Muscle of back (tissue), 11 donors: ENCODE measurements around the gene PHLDB1. TPM values are rescaled to one million over a fixed set of nuclear protein-coding genes. Genes with fewer than 3 reads are reported as not detected.
A peak's percentile ranks its signal among the peaks of the same experiment; 100 is the strongest.
"Not testable (repeated sequence)": the region's sequence is repeated elsewhere in the genome, so short reads cannot be mapped to it uniquely, and the experiment has no call there.

Experiments
- DNase-seq, 3 donors: peaks; one replicate each; pipeline versions ENCODE4 v3.0.0 to v3.0.0-alpha.2; 2013
- polyA plus RNA-seq, 10 donors: library from polyadenylated mRNA; unstranded; fragments of 120-200 nt; gene quantifications; one replicate each; pipeline ENCODE4 v1.2.1, GENCODE V29; 2013; ENCODE audit not compliant: insufficient read length in 10 of 10

PHLDB1 gene
- polyA plus RNA-seq, 10 donors: 73.1 to 113 (median 83.4) TPM

DNA sequence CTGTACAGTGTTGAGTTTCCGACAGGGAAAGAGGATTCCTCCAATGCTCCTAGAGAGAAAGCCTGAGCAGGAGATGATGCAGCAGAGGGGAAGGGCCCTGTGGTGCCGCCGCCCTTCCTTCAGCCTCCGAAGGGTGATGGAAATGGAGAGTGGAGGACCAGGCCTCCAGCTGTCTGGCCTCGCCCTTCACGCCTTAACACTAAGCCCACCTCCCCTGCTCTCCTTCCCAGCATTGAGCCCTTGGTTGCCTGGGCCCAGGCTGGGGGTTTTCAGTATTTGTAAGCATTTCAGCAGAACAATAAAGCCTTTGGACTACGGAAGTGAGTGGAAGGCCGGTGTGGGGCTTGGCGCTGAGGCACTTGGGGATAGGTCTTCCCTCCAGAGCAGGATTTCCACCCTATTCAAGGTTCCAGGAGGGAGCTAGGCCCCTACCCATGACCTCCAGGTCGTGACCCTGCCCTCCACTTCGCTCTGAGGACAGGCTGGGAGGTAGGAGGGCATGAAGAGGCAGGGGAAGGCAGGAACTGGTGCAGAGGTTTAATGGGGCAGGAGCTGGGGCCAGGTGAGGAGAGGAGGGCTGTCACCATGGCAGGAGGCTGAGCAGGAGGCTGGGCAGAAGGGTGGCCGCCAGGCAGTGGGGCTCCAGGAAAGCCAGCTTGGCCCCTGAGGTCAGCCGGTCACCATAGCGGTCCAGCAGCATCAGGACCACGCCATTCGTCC, 50.5 kb downstream of the PHLDB1 start:
- DNase-seq: no peak

DNA sequence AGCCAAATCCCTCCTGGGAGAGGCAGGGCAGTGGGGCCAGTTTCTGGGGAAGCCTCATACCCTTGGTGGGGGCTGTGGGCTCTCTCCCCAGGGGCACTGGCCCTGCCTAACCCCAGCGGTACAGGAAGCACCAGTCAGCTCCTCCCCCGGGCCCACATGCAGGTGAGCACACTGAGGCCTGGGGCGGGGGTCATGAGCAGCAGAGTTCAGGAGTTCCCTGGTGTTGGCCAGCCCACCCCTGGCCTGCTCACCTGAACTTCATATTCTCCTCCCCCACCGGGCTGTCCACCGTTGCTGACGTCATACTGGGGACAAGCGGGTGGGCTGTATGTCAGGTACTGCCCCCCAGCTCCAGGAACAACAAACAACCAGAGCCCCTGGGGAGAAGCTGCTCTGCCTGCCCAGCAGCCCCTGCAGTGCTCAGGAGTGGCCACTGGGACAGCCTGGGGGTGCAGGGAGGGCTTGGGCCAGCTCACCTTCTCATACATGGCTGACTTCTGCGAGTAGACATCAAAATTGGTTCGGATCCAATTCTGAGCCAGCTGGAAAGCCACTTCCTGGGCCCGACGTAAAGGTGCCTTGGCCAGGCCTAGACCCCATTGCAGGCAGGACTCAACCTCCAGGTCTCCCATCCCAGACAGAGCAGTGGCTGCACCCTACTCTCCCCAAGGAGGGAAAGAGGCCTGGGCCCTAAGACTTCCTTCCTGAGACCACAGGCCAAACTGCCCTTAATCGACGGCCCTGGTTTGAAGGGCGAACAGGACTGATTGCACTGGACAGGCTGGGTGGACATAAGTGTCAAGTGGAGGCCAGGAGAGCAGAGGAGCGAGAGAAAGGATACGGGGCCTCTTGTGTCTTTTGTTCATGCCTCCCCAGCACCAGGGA, 51.3 kb downstream of the PHLDB1 start:
- DNase-seq: peak in 1 of 3 donors; percentile 53

DNA sequence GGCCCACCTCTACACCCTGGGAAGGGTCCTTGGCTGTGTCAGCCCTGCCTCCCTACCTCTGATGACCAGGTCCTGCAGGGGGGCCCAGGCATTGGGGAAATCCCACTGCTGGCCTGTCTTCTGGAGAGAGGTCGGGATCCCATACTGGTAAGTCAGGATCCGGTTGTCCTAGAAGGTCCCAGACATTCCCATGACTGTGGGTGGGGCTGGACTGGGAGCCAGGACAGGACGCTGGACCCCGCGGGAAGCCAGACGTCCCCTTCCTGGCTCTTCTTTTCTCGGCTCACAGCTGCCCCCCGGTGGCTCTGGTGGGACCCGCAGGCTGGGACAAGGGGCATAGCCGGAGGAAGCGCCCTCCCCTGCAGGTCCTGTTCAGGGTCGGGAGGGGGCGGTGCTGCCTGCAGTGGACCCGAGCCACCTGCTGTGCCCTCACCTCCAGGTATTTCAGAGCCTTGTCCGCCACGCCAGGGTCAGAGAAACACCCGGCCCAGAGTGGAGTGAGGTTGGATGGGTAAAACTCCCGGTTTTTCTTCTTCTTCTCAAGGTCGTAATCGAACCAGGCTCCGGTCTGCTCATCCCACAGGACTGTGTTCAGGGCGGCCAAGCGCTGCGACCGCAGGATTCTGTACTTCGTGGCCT, 52.0 kb downstream of the PHLDB1 start:
- DNase-seq: peak; percentile 78 to 92 (median 84)

- DNase-seq: peak in 1 of 3 donors; percentile 41
Observed at GRCh38 chr11:118659953-118660680, 52.7 kb downstream of the PHLDB1 start.

- no peak for DNase-seq
Observed at GRCh38 chr11:118660681-118661424, 53.4 kb downstream of the PHLDB1 start.

GRCh38 chr11:118661425-118662301, 54.2 kb downstream of the PHLDB1 start:
- no peak for DNase-seq

- DNase-seq: no peak
Observed at GRCh38 chr11:118662401-118663271, 55.2 kb downstream of the PHLDB1 start.

- DNase-seq: no peak
Observed at GRCh38 chr11:118663381-118663780, 56.0 kb downstream of the PHLDB1 start.

DNA sequence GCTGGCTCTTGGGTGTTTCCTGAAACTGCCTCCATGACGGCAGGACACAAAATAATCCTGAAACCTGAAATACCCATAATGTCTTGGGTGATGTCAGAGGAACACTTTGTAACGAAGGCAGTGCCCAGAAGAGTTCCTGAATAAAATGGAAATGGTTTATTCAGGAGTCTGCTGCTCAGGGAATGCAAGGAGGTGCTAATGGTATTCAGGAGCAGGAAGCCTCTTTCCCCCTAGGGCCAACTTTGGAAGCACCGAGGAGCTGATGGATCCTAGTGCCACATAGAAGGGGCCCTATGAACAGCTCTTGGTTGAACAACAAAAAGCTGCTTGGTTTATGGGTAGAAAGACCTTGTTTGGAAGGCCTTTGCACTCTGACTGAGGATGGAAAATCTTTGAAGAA, 56.5 kb downstream of the PHLDB1 start:
- no peak for DNase-seq

GRCh38 chr11:118666371-118666770, 59.0 kb downstream of the PHLDB1 start:
- DNase-seq: no peak

DNA sequence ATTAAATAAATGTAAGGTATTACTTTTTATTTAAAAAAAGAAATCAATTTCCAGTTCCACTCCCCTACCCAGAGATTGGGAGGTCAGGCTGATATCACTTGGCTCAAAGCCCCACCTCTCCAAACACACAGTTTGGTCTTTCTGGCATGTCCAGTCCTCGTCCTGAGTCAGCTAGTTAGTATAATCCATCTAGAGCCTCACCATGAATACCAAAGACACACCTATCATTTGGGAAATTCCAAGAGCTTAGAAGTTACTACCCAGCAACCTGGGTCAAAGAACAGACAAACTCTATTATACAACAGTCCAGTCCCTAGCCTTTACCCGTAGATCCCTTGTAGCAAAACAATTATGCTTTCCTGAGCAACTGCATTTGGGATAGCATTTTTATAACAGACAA, 62.6 kb downstream of the PHLDB1 start:
- no peak for DNase-seq

DNA sequence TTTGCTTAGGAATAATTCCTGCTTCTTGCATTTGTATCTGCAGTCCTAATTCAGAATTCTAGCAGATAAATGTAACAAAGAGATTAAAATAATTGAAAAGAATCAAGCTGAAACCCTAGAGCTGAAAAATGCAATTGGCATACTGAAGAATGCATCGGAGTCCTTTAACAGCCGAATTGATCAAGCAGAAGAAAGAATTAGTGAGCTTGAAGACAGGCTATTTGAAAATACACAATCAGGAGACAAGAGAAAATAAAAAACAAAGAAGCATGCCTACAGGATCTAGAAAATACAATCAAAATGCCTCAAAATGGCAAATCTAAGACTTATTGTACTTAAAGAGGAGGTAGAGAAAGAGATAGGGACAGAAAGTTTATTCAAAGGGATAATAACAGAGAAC, 63.8 kb downstream of the PHLDB1 start:
- DNase-seq: no peak

DNA sequence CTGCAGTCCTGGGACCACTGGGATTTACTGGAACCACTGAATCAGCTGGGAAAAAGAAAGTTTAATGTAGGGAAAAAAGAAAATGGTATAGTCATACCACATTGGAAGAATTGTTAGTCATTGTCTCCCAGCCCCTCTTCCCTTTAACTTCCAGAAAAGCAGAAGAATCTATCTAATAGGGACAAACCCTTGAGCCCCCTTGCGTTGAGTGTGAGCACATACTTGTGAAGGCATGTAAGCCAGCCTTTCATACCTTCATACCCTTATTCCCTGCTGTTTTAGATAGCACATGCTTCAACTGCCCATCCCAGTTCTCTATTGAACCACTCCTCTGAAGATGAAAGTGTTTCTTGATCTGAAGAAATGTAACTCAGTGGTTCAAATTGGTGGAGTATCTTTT, 65.4 kb downstream of the PHLDB1 start:
- no peak for DNase-seq

GRCh38 chr11:118673361-118674081, 66.1 kb downstream of the PHLDB1 start:
- DNase-seq: no peak

- DNase-seq: no peak
Observed at GRCh38 chr11:118674082-118674435, 66.6 kb downstream of the PHLDB1 start.

- DNase-seq: no peak
Observed at GRCh38 chr11:118677977-118678376, 70.6 kb downstream of the PHLDB1 start.

- not testable (repeated sequence) for DNase-seq
Observed at GRCh38 chr11:118678908-118679307, 71.5 kb downstream of the PHLDB1 start.

DNA sequence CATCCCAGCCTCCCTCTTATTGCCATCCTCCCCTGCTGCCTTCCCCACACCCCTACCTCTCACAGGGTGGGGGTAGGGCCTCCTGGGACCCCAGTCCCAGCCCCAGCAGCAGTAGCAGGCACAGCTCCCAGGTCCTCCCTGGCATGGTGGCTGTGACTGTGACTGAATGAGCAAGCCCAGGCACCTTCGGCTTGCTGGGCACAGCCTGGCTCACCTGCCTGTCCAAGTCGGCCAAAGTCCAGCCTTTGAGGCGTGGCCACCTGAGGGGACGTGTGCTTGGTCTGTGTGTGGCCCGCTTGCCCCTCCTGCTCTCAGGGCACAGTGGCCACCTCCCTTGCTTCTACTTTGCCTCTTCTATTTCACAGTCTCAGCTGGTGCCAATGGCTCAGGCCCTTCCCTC, 72.1 kb downstream of the PHLDB1 start, which contains the start of gene TREH:
TREH (minus strand) TSS at position 168 of the 400 bp plus-strand sequence; CDS start at position 145, 23 bp downstream.
- no peak for DNase-seq
